GM11168 (cell line): Measurements from ENCODE around the gene SCN7A.
"Not testable (repeated sequence)": the region's sequence is repeated elsewhere in the genome, so short reads cannot be mapped to it uniquely, and the experiment has no call there.

Experiments
- in situ Hi-C: fragments of 300-500 bp; cut with MboI; formaldehyde crosslinking; loops from one replicate; pipeline ENCODE4 v1.12.0; 2022; ENCODE audit warnings: low sequenced_read_pairs; ENCODE audit not compliant: unreplicated experiment

SCN7A gene

GRCh38 chr2:166455823-166456222 is 38.2 kb downstream of the SCN7A start:
- in situ Hi-C loops, result not testable (repeated sequence)

- in situ Hi-C loops, result no loop called here
Measured at GRCh38 chr2:166454006-166454595, 39.9 kb downstream of the SCN7A start.

DNA sequence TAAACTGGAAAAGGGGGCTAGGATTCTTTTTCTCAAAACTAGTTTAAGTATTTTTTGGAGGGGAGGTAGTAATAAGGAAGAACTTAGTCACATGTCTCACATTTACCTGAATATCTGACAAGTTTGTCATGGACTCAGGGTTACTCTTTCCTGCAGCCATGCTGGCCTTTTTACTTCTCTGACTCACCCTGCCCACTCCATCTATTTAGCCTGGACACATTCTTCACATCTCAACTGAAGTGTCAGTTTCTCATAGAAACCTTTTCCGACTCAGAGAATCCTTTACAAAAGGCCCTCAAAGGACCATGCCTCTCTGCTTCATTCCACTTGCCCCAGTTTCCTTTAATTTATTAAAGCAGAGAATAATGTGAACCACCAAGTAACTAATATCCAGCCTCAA is 42.6 kb downstream of the SCN7A start:
- in situ Hi-C loops, result no loop called here

- in situ Hi-C loops, result no loop called here
Measured at GRCh38 chr2:166449439-166449838, 44.6 kb downstream of the SCN7A start.

DNA sequence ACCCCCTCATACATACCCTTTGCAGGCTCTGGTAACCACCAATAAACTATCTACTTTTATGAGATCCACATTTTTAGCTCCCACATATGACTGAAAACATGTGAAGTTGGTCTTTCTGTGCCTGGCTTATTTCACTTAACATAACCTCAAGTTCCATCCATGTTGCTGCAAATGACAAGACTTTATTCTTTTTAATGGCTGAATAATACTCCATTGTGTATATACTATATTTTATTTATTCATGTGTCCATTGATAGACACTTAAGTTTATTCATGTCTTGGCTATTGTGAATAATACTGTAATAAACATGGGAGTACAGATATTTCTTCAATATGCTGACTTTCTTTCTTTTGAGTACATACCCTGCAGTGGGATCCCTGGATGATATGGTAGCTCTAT is 45.9 kb downstream of the SCN7A start:
- in situ Hi-C loops, result no loop called here

DNA sequence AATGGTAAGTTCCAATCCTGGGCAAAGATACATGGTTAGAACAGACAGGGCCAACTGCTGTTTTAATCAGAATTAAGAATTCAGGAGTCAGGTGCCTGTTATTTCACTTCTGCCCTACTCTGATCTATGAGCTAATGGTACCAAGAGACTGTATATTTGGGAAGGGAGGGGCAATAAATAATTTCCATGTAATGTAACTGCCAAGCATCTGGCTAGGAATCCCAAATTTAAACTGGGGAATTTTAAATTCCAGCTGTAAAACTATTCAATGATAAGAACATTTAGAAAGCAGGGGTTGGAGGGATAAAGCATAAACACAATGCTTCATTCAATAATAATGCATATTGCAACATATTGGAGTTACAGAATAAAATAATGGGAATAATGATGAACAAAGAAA is 49.7 kb downstream of the SCN7A start:
- in situ Hi-C loops, result no loop called here

DNA sequence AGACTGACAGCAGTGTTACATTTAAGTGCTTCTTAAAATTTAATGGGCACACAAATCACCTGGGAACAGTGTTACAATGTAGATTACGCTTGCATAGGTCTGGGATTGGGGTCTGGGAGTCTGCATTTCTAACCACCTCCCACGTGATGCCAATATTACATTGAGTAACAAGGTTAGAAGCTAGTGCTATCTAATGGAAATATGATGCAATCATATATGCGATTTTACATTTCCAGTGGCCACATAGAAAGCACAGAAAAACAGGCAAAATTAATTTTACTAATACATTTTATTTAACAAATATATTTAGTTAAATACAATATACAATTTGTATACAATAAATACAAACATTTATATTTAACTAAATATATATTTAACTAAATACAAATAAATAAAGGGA is 53.7 kb downstream of the SCN7A start:
- in situ Hi-C loops, result no loop called here

- in situ Hi-C loops, result no loop called here
Measured at GRCh38 chr2:166439078-166439477, 55.0 kb downstream of the SCN7A start.

DNA sequence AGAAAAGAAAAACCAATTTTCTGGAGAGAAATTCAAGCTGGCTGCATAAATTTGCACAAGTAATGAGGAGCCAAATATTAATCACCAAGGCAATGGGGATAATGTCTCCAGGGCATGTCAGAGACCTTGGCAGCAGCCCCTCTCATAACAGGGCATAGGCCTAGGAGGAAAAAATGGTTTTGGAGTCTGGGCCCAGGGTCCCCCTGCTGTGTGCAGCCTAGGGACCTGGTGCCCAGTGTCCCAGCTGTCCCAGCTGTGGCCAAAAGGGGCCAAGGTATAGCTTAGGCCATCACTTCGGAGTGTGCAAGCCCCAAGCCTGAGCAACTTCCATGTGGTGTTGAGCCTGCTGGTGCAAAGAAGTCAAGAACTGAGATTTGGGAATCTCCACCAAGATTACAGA is 57.1 kb downstream of the SCN7A start:
- in situ Hi-C loops, result no loop called here

DNA sequence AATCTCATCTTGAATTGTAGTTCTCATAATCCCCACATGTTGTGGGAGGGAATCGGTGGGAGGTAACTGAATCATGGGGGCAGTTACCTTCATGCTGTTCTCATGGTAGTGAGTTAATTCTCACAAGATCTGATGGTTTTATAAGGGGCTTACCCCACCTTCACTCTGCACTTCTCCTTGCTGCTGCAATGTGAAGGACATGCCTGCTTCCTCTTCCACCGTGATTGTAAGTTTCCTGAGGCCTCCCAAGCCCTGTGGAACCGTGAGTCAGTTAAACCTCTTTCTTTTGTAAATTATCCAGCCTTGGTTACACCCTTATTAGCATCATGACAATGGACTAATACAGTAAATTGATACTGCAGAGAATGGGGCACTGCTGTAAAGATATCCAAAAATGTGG is 57.9 kb downstream of the SCN7A start:
- in situ Hi-C loops, result no loop called here

DNA sequence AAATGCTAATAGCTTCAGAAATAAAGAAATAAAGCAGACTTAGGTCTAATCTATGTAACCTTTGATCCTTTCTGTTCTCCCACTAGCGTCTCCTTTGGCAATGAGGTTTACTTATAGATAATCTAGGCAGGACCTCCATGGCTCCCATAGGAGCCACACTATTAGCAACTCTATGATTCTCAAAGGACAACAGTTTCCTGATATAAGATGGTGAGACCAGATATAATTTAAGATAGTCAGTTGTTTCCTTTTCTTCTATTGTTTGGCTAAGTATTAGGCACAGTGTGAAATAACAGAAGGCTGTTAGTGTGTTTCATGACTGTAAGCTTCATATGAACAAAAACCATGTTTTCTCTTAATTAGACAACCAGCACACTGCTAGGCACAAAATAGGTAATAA is 59.6 kb downstream of the SCN7A start:
- in situ Hi-C loops, result no loop called here

DNA sequence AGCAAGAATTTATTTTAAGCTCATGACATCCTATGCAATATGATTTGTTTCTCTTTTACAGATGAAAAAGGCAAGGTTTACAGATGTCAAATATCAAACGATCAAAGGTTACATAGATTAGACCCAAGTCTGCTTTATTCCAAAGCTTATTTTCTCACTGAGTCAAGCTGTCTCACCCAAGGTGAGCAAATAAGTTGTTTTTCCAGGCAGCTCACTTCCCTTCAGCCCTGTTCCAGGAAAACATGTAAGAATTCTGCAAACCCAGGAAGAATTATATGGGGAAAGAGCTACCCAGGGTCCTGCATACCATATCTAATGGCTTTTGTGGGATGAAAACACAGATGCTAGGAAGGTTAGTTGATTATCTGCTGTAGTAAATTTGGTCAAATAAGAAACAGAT is 60.6 kb downstream of the SCN7A start:
- in situ Hi-C loops, result no loop called here

GRCh38 chr2:166432331-166432730 is 61.7 kb downstream of the SCN7A start:
- in situ Hi-C loops, result no loop called here

GRCh38 chr2:166424841-166425240 is 69.2 kb downstream of the SCN7A start:
- in situ Hi-C loops, result no loop called here

GRCh38 chr2:166419616-166419934 is 74.5 kb downstream of the SCN7A start:
- in situ Hi-C loops, result no loop called here

DNA sequence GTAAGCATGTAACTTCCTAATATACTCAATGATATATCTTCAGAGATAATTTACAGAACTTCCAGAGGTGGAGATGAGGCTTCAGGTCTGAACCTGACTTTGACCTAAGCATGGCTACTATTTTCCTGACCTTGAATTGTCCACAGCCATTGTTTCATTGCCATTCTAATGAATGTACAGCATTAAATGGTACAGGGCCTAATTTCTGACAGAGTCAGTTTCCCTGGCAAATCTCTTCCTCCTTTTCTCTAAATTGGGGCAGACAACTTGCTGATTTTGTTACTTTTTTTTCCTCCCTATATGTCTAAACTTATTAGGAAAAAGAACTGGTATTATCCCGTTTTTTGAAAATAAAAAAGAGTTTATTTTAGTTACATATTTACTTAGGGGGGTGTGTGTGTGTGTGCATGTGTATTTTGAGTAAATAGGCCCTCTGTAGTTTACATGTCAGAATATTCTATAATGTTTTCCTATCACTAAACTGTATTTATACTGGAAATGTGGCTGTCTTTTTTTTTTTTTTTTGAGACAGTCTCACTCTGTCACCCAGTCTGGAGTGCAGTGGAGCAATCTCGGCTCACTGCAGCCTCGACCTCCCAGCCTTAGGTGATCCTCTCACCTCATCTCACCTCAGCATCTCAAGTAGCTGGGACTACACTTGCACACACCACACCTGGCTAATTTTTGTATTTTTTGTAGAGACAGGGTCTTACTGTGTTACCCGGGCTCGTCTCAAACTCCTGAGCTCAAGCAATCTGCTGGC is 75.0 kb downstream of the SCN7A start:
- in situ Hi-C loops, result no loop called here

DNA sequence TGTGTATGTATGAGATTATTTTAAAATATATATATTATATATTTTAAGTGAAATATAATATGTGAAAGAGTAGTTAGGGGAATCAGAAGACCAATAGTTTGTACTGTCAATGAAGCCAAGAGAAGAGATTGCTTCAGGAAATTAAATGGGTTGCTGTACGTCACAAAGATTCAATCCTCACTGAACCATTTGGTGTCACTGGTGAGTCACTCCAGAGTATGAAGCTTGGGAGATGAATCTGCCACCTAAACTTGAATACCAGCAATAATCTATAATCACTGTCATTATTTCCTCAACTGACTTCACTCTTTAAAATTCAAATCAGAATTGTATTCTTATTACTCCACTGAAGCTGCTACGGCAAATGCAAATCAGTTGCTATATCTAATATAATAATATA is 76.4 kb downstream of the SCN7A start:
- in situ Hi-C loops, result no loop called here

GRCh38 chr2:166413255-166413654 is 80.8 kb downstream of the SCN7A start:
- in situ Hi-C loops, result no loop called here

DNA sequence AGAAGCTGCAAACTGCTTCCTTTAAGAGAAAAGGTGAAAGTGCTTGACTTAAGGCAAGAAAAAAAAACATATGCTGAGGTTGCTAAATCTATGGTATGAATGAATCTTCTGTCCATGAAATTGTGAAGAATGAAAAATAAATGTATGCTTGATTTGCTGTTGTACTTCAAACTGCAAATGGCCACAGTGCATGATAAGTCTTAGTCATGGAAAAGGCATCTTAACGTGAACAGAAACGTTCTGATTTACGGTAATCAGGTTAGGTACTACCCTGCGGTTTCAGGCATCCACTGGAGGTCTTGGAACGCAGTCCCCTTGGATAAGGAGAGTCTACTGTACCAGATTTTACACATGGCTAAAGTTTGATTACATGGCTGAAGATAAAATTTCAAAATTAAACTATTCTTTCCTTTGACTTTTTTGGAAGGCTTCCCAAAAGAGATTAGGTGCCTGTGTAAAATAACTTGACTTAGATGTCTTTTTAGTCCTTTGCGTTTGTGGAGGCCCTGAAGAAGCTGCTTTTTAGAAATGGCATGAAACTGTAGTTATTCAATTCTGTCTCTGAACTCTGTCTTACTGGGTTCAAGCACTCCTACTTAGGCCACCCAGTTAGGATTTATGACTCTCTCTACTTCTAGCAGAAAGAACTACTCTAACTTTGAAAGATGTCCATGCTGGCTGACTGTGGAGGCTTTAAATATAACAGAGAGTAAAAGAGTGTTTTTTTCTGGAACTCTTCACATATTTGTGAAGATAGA is 82.4 kb downstream of the SCN7A start:
- in situ Hi-C loops, result no loop called here

DNA sequence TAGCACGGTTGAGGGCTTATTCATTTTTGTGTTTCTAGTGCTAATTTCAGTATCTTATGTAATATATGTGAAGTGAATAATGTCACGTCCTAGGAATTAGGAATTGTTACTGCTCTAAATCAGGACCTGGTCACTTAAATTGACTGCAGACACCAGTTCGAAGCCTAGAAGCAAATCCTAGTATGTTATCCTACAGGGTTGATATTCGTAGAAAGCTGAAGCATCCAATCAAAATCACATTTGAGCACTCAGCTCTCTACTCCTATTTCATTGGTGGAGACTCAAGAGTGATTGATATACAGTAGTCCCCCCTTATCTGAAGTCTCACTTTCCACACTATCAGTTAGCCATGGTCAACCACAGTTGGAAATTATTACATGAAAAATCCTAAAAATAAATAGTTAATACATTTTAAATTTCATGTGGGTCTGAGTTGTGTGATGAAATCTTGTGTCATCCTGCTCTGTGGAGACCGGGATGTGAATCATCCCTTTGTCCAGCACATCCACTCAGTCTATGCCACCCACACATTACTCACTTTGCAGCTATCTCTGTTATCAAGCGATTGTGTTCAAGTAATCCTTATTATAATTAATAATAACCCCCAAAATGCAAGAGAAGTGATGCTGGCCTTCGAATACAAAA is 83.1 kb downstream of the SCN7A start:
- in situ Hi-C loops, result no loop called here

- in situ Hi-C loops, result not testable (repeated sequence)
Measured at GRCh38 chr2:166407746-166408145, 86.3 kb downstream of the SCN7A start.
